ENCODE data around the gene ERF.
A peak's percentile ranks its signal among the peaks of the same experiment; 100 is the strongest.

The ERF gene

GRCh38 chr19:42252365-42253244, 2.3 kb downstream of the ERF start:
- no peak for DNase-seq

GRCh38 chr19:42251572-42252358, 3.2 kb downstream of the ERF start:
- DNase-seq, result no peak

GRCh38 chr19:42250666-42251531, 4.0 kb downstream of the ERF start:
- no peak for DNase-seq

GRCh38 chr19:42250183-42250665, 4.7 kb downstream of the ERF start:
- no peak for DNase-seq

GRCh38 chr19:42249769-42250168, 5.2 kb downstream of the ERF start:
- DNase-seq, result no peak

GRCh38 chr19:42249149-42249750, 5.7 kb downstream of the ERF start:
- DNase-seq, result no peak

- DNase-seq, result no peak
Observed at GRCh38 chr19:42248270-42249148, 6.4 kb downstream of the ERF start.

GRCh38 chr19:42247640-42248199, 7.2 kb downstream of the ERF start:
- DNase-seq, result no peak

GRCh38 chr19:42246922-42247639, 7.8 kb downstream of the ERF start:
- no peak for DNase-seq

- DNase-seq, result no peak
Observed at GRCh38 chr19:42246143-42246921, 8.6 kb downstream of the ERF start.

- DNase-seq, result no peak
Observed at GRCh38 chr19:42245231-42245630, 9.7 kb downstream of the ERF start.

- peak; percentile 89 for DNase-seq
Observed at GRCh38 chr19:42244347-42245220, 10.3 kb downstream of the ERF start.

GRCh38 chr19:42242512-42243409, 12.2 kb downstream of the ERF start, which contains the start of gene GSK3A:
Gene GSK3A (minus strand): TSS chr19:42242602. CDS start chr19:42242465, 137 bp downstream.
- peak; percentile 99 for DNase-seq

- no peak for DNase-seq
Observed at GRCh38 chr19:42242069-42242511, 12.8 kb downstream of the ERF start.

GRCh38 chr19:42241279-42241678, 13.6 kb downstream of the ERF start:
- no peak for DNase-seq

- DNase-seq, result no peak
Observed at GRCh38 chr19:42239544-42240220, 15.2 kb downstream of the ERF start.

- DNase-seq, result no peak
Observed at GRCh38 chr19:42235181-42235580, 19.7 kb downstream of the ERF start.
